Prostate gland (tissue), 2 donors: Measurements from ENCODE around the gene ORAI2. TPM values are rescaled to one million over a fixed set of nuclear protein-coding genes. Genes with fewer than 3 reads are reported as not detected.
"Not testable (repeated sequence)": the region's sequence is repeated elsewhere in the genome, so short reads cannot be mapped to it uniquely, and the experiment has no call there.

ENCODE experiments used
- DNase-seq: peaks from one replicate; pipeline ENCODE4 v3.0.0-alpha.2; 2019; ENCODE audit warnings: low spot score
- H3K27ac ChIP-seq, 2 donors: fragments of 200-600 bp; sonication (generic); 2 replicates each; pipeline ENCODE4 v1.5.1; 2017 to 2019
- H3K27me3 ChIP-seq: fragments of 200-600 bp; sonication (generic); replicated peaks from 2 replicates; pipeline ENCODE4 v1.5.1; 2019; ENCODE audit not compliant: insufficient read depth
- H3K36me3 ChIP-seq, 2 donors: fragments of 200-600 bp; sonication (generic); 1 replicate in 1 of 2; 2 replicates in 1 of 2; pipeline versions ENCODE4 v1.5.1 to v1.8.1; 2017 to 2019
- H3K4me1 ChIP-seq: fragments of 200-600 bp; sonication (generic); replicated peaks from 2 replicates; pipeline ENCODE4 v1.5.1; 2019
- H3K4me3 ChIP-seq, 2 donors: fragments of 200-600 bp; sonication (generic); 2 replicates each; pipeline ENCODE4 v1.5.1; 2017 to 2019
- H3K9me3 ChIP-seq: fragments of 200-600 bp; sonication (generic); 2 replicates; pipeline ENCODE4 v1.5.1; 2017
- CTCF ChIP-seq, 4 experiments: fragments of 200-600 bp in 2 of 4; fragments of 450-650 bp in 2 of 4; sonication (generic) in 2 of 4; IDR thresholded peaks; 1 replicate in 3 of 4; 2 replicates in 1 of 4; pipeline ENCODE4 v1.5.1; 2016 to 2019; ENCODE audit warnings: antibody characterized with exemption in 4 of 4, mild to moderate bottlenecking in 2 of 4, moderate library complexity in 2 of 4
- WGBS: methylation state at CpG from one replicate; pipeline ENCODE4 v1.1.5; 2018; 5-methylcytosine and 5-hydroxymethylcytosine counted together
- intact Hi-C: fragments of 100-400 bp; cut with DNase I; formaldehyde crosslinking; loops from one replicate; pipeline ENCODE4 v1.14.2; 2022
- total RNA-seq, 2 donors: library from RNA; depleted of rRNA; stranded (reverse); fragments of >200 nt; gene quantifications; one replicate each; pipeline ENCODE4 v1.1.0, GENCODE V29; 2016

ORAI2 gene
- total RNA-seq, 2 donors from 2014 or later: 20.5 to 24.8 TPM

GRCh38 chr7:102479982-102480637 is 46.7 kb downstream of the ORAI2 start:
- 9% methylated on average over 9 of the region's 11 CpGs for whole genome bisulfite sequencing
- H3K27me3 ChIP-seq, H3K36me3 ChIP-seq, H3K4me3 ChIP-seq, H3K9me3 ChIP-seq, intact Hi-C loops, H3K27ac ChIP-seq, H3K4me1 ChIP-seq: not testable (repeated sequence)
- peak in 1 of 4 experiments; percentile 56 for TF ChIP-seq CTCF (IDR thresholded peaks at IDR 0.05)
- DNase-seq: peak; percentile 7

- H3K27me3 ChIP-seq, H3K36me3 ChIP-seq, H3K4me3 ChIP-seq, H3K9me3 ChIP-seq, intact Hi-C loops, H3K4me1 ChIP-seq, H3K27ac ChIP-seq, DNase-seq: not testable (repeated sequence)
- WGBS: no CpG with 5 or more reads among the region's 10 CpGs
Measured at GRCh38 chr7:102481962-102482361, 48.6 kb downstream of the ORAI2 start.

- H3K36me3 ChIP-seq, H3K4me1 ChIP-seq, intact Hi-C loops, DNase-seq, H3K4me3 ChIP-seq, H3K9me3 ChIP-seq, H3K27ac ChIP-seq, H3K27me3 ChIP-seq: not testable (repeated sequence)
- WGBS: no CpG with 5 or more reads among the region's 5 CpGs
Measured at GRCh38 chr7:102484317-102484716, 50.9 kb downstream of the ORAI2 start.

- H3K27ac ChIP-seq, H3K36me3 ChIP-seq, H3K4me3 ChIP-seq, intact Hi-C loops, H3K4me1 ChIP-seq, DNase-seq, H3K27me3 ChIP-seq, H3K9me3 ChIP-seq: not testable (repeated sequence)
- WGBS: no CpG with 5 or more reads among the region's 12 CpGs
Measured at GRCh38 chr7:102490529-102491075, 57.2 kb downstream of the ORAI2 start.

DNA sequence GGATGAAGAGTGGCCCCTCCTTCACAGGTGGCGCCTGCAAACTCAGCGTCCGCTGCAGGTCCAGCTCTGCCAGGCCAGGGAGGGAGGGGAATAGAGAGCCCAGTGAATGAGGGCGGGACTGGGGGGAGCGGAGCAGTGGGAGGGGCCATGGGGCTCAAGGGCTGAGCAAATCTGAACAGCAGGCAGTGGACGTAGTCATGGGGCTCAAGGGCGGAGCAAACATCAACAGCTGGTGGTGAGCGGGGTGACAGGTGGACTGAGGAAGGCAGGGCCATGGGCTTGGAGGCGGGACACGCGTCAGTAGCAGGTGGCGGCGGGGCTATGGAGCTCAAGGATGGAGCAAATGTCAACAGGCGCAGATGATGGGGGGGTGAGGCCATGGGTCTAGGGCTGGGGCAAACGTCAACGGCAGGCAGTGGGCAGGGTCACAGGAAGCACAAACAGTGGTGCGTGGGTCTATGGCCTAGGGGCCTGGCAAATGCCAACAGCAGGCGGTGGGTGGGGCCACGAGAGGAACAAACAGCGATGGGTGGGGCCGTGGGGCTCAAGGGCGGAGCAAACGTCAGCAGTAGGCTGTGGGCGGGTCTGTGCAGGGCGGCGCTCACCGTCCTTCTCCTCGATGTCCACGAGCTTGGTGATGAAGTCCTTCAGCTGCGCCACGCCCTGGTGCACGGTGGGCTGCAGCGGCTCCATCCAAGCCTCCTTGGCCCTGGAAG is 60.0 kb downstream of the ORAI2 start:
- H3K27ac ChIP-seq, H3K4me1 ChIP-seq, H3K9me3 ChIP-seq, intact Hi-C loops, H3K27me3 ChIP-seq, H3K36me3 ChIP-seq, DNase-seq, H3K4me3 ChIP-seq: not testable (repeated sequence)
- WGBS: no CpG with 5 or more reads among the region's 33 CpGs

DNA sequence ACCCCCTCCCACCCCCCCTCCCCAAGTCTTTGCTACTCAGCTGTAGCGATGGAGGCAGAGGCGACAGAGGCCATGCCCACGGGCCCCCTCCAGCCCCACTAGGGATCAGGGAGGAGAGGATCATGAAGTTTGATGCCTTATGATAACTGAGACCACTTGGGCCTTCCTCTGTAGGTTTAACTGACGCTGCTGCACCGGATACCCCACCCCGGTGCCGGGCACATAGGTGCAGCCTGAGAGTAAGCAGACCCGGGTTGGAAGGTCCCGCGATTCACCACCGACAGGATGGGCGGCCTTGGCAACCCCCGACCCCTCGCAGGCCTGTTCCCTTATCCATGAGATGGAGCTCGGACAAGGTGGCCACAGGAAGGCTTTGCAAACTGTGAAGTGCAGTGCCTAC is 60.7 kb downstream of the ORAI2 start:
- WGBS: 53% methylated on average over 7 of the region's 15 CpGs
- H3K4me3 ChIP-seq, H3K27me3 ChIP-seq, H3K9me3 ChIP-seq, H3K27ac ChIP-seq, H3K36me3 ChIP-seq, H3K4me1 ChIP-seq, intact Hi-C loops: not testable (repeated sequence)
- peak; percentile 2 for DNase-seq

- H3K27ac ChIP-seq, H3K36me3 ChIP-seq, H3K9me3 ChIP-seq, H3K4me3 ChIP-seq, intact Hi-C loops, H3K27me3 ChIP-seq, H3K4me1 ChIP-seq, DNase-seq: not testable (repeated sequence)
- no CpG with 5 or more reads among the region's 67 CpGs for WGBS
Measured at GRCh38 chr7:102494473-102495149, 61.2 kb downstream of the ORAI2 start.

GRCh38 chr7:102496861-102497260 is 63.5 kb downstream of the ORAI2 start:
- WGBS: 30% methylated on average over 4 of the region's 10 CpGs
- H3K4me3 ChIP-seq, H3K4me1 ChIP-seq, H3K27ac ChIP-seq, H3K36me3 ChIP-seq, intact Hi-C loops, DNase-seq, H3K27me3 ChIP-seq, H3K9me3 ChIP-seq: not testable (repeated sequence)

DNA sequence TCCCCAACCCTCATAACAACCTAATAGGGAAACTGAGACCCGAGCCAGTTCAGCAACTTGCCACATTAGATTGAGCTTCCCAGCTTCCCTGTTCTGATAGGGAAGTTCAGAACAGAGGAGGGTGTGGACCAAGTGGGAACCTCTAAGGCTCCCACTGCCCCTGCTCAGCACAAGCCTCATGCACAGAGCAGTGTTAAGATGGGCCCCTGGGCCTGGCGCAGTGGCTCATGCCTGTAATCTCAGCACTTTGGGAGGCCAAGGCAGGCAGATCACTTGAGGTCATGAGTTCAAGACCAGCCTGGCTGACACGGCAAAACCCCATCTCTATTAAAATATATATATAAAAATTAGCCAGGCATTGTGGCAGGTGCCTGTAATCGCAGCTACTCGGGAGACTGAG is 63.9 kb downstream of the ORAI2 start:
- DNase-seq, H3K27ac ChIP-seq, H3K36me3 ChIP-seq, intact Hi-C loops, H3K9me3 ChIP-seq, H3K4me1 ChIP-seq, H3K4me3 ChIP-seq, H3K27me3 ChIP-seq: not testable (repeated sequence)
- WGBS: 100% methylated on average over 1 of the region's 5 CpGs

GRCh38 chr7:102498321-102498720 is 64.9 kb downstream of the ORAI2 start:
- H3K36me3 ChIP-seq, DNase-seq, H3K4me3 ChIP-seq, intact Hi-C loops, H3K4me1 ChIP-seq, H3K27me3 ChIP-seq, H3K27ac ChIP-seq, H3K9me3 ChIP-seq: not testable (repeated sequence)
- 94% methylated on average over 15 of the region's 16 CpGs for WGBS

- DNase-seq, H3K9me3 ChIP-seq, H3K36me3 ChIP-seq, H3K4me3 ChIP-seq, H3K27ac ChIP-seq, H3K27me3 ChIP-seq, intact Hi-C loops, H3K4me1 ChIP-seq: not testable (repeated sequence)
- WGBS: no CpG with 5 or more reads among the region's 12 CpGs
Measured at GRCh38 chr7:102503141-102503540, 69.8 kb downstream of the ORAI2 start.
